Stimulated activated CD4-positive, alpha-beta T cell treated with anti-CD3 and anti-CD28 coated beads, Interleukin-15, amount 100 ng/mL, for 1 hour (primary cell): ENCODE data around the gene KCNK1.
"Not testable (repeated sequence)": the region's sequence is repeated elsewhere in the genome, so short reads cannot be mapped to it uniquely, and the experiment has no call there.

Experiments
- DNase-seq, 2 donors: peaks; one replicate each; pipeline ENCODE4 v3.0.0-alpha.2; 2020; ENCODE audit warnings: low read depth in 1 of 2, low spot score in 1 of 2

KCNK1 gene

DNA sequence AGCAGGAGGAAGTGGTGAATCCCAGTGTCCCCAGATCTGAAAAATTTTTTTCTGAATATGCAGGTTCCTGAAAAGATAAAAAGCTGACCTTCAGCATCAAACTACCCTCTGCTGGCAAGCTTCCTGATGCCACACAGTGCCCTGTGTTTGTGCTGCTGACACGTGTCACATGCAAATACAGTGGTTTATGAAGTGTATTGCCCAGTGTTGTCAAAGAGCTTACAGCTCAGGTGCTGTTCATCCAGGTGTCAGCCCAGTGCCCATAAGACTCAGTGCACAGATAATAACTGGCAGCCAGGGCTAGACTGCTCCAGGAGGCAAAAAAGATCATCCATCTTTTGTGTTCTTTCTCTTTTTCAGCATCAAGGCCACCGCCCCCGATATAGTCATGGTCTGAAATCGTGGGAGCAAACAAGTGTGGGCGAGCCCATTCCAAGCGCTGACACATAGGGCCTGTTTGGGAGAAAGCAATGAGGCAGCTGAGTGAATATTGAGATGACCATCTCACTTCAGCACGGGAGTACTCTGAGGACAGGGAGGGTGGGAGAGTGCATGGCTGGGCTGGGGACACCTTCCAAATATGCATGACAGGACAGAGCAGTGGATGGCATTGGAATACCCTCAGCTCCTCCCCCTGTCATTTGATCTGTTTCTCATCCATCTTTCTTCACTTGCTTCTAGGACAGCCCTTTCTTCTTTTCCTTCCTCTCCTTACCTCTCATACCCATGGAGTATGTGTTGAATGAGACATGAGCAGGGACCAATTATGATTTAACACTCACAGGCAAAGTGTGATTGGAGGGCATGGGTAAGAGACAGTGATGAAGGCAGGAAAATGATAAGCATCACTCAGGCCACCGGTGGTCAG is 6.4 kb upstream of the KCNK1 start:
- DNase-seq, result no peak

GRCh38 chr1:233608988-233609387 is 4.9 kb upstream of the KCNK1 start:
- DNase-seq, result no peak

GRCh38 chr1:233609926-233610325 is 4.0 kb upstream of the KCNK1 start:
- DNase-seq, result no peak

DNA sequence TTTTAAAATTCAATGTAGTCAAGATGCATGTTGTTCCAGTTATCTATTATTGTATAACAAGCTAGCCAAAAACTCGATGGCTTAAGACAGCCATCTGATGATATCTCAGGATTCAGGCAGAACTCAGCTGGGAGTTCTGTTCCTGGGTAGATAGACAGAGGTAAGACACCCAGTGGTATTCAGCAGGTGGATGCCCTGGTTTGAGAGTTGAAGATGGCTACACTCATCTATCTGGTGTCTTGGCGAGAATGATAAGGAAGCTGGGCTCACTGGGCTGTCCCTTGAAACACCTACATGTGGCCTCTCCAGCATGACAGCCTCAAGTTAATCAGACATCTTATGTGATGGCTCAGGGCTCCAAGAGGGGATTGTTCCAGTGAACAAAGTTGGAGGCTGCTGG is 3.3 kb upstream of the KCNK1 start:
- DNase-seq, result no peak

DNA sequence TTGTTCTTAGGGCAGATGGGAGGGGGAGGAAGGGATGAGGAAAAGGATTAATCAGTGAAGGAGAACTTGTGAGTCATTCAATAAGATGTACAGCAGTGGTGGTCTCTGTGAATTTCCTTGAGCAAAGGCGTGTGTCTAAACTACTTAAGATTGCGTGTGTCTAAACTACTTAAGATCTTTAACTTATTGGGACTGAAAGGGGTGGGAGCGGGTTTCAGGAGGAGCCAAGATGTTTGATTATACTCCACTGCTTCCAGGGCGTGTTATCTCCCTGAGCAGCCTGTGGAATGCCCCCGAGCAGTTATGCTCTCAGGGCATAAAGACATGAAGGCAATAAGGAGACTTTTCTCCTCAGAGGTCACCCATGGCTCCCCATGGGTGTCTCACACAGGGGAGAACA is 2.5 kb upstream of the KCNK1 start:
- DNase-seq, result not testable (repeated sequence)

DNA sequence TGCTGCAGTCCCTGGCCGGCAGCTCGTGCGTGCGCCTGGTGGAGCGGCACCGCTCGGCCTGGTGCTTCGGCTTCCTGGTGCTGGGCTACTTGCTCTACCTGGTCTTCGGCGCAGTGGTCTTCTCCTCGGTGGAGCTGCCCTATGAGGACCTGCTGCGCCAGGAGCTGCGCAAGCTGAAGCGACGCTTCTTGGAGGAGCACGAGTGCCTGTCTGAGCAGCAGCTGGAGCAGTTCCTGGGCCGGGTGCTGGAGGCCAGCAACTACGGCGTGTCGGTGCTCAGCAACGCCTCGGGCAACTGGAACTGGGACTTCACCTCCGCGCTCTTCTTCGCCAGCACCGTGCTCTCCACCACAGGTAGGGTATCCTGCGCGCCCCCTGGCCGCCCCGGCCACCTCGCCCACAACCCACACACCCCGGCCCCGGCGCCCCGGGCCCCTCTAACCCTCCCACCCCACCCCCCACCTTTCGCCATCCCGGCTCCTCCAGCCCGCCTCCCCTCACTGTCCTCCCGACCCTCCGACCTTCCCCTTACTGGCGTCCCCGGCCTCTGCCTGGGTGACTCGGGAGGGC is 352 bp downstream of the KCNK1 start:
- DNase-seq, result no peak

DNA sequence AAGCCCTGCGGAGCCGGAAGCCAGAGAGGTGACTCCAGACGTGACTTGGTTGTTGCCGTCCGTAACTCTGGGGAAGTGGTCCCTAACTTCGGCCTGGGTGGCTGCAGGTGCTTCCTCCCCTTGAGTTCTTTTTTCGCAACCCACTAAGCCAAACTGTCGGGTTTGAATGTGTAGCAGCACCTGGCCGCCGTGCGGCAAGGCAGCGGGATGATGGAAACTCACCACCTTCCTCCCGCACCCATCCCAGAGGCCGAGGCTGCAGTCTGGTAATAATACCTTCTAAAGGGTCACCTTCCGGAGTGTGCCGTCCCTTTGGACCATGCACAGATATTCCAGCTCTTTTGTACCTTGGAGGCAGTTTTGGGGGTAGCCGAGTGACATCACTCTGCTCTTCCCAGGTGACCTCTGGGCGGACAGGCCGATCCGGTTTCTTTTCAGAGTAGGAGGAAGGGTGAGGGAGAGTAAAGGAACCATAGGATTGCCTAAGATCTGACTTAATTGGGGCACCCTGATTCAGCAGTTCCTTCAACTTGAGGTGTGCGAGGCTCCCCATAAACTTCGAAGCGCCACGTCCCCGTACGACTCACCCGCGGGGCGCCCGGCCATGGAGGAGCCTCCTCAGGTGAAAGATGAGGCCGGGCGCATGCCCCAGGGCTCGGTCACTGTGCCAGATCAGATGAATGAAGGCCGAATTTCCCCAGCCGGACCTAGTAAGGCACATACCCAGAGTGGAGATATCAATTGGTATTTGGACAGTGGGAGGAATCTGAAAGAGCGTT is 1.0 kb downstream of the KCNK1 start:
- DNase-seq, result no peak

DNA sequence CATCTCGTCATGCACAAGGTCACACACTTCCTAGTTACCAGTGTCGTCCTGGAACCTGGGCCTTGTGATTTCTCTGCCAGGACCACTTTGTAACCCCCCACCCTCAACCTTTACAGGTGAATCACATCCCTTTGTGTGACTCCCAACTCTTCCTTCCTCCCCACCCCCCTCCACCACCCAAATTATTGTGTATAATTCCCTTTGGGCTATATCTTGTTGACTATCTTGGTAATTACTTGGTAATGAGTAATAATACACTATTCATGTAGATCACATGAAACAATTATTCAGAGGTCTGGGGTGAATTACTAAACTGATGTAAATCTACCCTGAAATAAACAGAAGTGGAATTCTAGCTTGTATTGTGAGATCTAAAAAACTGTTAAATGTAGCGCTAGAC is 1.7 kb downstream of the KCNK1 start:
- no peak for DNase-seq

DNA sequence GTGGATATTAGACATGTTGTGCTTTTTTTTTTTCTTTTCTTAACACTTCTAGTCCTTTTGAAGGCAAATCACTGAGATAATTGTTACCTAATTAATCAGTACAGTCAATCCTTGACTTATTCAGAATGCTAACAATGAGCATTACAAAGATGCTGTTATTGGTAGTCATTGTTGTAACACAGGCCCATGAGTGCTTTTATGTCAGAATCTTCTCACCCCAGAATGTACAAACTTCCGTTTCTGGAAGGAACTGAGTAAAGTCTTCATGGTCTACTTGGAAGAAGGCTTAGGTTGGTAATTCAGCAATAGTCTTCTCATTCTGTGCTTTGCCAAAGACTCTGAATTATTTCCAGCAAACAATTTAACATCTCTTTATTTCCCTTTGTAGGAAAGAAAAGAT is 3.1 kb downstream of the KCNK1 start:
- no peak for DNase-seq

GRCh38 chr1:233619414-233619813 is 5.5 kb downstream of the KCNK1 start:
- not testable (repeated sequence) for DNase-seq

- DNase-seq, result no peak
These were observed 6.2 kb downstream of the KCNK1 start for GRCh38 chr1:233620065-233620464.

GRCh38 chr1:233621923-233622322 is 8.0 kb downstream of the KCNK1 start:
- no peak for DNase-seq

DNA sequence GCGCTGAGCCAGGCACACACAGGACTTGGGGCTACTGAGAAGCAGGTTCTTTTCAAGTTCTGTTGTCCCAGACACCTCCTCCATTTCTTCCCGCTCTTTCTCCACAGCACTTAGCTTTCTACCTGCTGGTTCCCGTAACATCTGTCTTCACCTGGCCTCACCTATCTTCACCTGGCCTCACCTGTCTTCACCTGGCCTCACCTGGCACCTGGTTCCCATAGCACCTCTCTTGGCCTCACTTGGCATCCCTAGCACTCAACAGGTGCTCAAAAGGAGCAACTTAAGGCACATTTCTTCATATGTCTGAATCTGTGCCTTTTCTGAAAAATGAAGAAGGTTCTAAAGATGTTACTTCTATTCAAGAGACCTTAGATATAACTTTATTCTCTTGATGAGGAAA is 10.4 kb downstream of the KCNK1 start:
- DNase-seq, result no peak

- DNase-seq, result no peak
These were observed 11.2 kb downstream of the KCNK1 start for GRCh38 chr1:233625087-233625486.

DNA sequence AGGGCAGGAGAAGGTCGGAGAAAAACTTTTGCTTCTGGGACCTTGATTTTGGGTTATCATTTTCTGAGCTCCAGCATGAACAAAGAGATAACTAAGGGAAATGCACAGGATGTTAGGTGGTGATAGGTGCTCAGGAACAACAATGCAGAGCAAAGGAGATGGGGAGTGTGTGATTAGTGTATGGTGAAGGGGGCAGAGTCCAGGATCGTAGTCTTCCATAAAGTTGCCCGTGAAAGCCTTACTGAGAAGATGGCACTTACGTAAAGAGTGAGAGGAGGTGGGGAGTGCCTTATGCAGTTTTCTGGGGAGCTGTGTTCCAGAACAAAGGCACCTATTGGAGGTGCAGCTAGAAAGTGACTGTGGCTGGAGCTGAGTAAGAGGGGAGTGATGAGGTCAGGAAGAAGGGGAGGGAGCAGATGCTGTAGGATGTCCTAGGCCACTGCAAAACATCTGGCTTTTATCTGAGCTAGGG is 11.6 kb downstream of the KCNK1 start:
- DNase-seq, result no peak

GRCh38 chr1:233627376-233627775 is 13.5 kb downstream of the KCNK1 start:
- no peak for DNase-seq

GRCh38 chr1:233627823-233628222 is 13.9 kb downstream of the KCNK1 start:
- DNase-seq, result no peak

DNA sequence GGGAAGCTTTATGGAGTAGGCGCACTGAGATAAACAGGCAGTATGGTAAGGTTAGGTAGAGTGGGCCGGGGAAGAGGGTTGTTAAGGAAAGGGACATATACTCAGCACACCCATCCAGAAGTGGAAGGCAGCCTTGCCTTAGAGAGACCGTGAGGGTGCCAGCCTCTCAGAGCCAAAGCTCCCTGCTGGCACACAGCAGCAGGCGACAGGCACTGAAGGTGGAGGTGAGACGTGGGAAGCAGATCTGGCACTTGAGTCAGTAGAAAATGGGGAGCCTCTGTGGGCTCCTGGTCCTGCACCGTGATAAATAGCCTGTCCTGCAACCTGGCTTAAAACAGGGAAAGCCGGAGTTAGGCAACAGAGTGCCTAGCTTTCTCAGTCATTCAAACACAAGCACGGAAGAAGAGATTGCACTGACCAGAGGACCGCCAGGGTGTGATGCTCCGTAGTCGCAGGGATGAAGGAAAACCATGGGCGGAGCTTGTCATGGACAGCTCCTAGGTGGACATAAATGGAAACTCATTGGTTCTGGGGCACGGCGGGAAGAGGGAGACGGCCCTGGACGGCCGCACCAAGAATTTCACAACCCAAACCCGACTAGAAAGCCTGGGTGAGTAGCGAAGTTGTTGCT is 15.5 kb downstream of the KCNK1 start:
- no peak for DNase-seq

GRCh38 chr1:233631810-233632405 is 18.0 kb downstream of the KCNK1 start:
- no peak for DNase-seq

GRCh38 chr1:233632436-233632835 is 18.5 kb downstream of the KCNK1 start:
- DNase-seq, result no peak
